22Rv1 (cell line): ENCODE data around the gene CRELD1.

ENCODE experiments used
- H3K27ac ChIP-seq: fragments of 450-650 bp; 2 replicates; pipeline ENCODE4 v1.5.1; 2017
- CTCF ChIP-seq: fragments of 450-650 bp; IDR thresholded peaks from 2 replicates; pipeline ENCODE4 v1.5.1; 2017; ENCODE audit warnings: mild to moderate bottlenecking
- ZFX ChIP-seq: fragments of 450-650 bp; IDR thresholded peaks from 2 replicates; pipeline ENCODE4 v1.6.1; 2017; ENCODE audit warnings: antibody characterized with exemption, borderline replicate concordance

The CRELD1 gene

DNA sequence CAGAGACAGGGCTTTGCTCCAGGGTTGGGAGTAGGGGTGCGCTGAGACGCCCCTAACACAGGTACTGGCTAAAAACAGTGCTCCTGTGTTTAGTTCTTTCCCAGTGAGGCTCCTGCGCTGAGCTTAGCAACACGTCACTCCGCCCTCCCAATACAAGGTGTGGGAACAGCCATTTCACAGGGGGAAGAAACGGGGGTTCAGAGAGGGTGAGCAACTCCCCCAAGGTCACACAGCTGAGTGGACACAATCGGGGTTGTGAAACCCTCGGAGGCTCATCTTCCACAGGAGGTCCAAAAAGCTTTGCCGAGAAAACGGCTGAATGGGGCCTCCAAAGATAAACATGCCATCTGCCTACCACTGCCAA, 17.9 kb downstream of the CRELD1 start:
- no peak for TF ChIP-seq CTCF
- no peak for TF ChIP-seq ZFX
- H3K27ac ChIP-seq, result peak overlapping the region; percentile 47

DNA sequence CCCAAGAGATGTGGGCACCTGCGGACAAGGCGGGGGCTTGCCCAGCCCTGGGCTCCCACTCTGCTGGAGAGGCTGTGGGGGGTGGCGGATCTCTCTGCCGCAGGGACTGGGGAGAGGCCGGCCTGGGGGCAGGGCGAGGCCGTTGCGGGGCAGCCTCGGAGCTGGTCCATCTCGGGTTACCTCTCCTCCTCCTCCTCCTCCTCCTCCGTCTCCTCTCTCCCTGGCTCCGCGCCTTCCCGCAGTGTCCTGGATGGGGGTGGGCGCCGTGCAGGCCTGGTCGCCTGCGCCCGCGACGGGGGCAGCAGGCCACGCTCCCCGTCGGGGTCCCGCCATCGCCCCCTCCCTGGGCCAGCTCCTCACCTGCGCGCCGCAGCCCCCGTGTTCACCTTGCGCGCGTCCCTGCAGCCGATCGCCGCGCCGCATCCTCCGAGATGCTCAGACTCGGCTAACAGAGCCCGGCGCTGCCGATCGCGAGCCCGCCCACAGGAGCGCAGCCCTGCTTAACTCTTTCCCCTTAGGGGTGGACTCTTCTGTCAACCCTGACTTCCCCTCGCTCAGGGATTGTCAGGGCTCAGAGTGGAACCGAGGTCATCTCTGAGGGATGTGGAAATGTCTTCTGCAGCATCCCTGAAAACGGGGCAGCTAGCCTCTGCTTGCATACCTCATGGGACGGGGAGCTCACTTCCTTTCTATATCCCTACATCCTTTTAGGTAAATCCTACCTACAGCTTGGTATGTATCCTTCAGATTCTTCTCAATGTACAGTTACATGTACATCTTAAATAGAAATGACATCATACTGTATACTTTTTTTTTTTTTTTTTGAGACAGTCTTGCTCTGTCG, 18.6 kb downstream of the CRELD1 start, which contains the start of gene PRRT3:
PRRT3 (minus strand) TSS at position 447 of the 844 bp plus-strand sequence. CDS start 2,293 bp downstream, outside the sequence.
- no peak for TF ChIP-seq CTCF
- TF ChIP-seq ZFX, result no peak
- H3K27ac ChIP-seq, result peak within 1 kb of the TSS; percentile 47

DNA sequence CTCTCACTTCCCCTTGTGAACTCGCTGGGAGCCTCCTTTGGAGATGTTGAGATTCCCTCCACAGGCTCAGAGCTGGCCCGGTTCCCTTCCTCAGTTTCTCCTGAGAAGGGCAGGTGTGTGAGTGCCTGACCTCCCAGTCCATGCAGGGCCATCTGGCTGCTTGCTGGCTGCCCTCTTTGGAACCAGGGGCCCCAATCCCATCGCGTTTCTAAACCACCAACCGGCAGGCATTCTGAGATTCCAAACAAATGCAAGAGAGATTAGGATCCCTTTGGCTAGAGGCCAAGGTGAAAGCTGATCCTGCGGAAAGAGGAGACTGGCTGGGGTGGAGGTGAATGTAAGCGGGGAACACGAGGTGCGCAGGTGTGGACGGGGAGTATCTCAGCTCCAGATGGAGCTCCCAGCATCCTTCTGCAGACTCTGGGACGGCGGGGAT, 21.5 kb downstream of the CRELD1 start:
- TF ChIP-seq CTCF (no peak), ZFX (no peak)
- H3K27ac ChIP-seq, result peak overlapping the region; percentile 40

DNA sequence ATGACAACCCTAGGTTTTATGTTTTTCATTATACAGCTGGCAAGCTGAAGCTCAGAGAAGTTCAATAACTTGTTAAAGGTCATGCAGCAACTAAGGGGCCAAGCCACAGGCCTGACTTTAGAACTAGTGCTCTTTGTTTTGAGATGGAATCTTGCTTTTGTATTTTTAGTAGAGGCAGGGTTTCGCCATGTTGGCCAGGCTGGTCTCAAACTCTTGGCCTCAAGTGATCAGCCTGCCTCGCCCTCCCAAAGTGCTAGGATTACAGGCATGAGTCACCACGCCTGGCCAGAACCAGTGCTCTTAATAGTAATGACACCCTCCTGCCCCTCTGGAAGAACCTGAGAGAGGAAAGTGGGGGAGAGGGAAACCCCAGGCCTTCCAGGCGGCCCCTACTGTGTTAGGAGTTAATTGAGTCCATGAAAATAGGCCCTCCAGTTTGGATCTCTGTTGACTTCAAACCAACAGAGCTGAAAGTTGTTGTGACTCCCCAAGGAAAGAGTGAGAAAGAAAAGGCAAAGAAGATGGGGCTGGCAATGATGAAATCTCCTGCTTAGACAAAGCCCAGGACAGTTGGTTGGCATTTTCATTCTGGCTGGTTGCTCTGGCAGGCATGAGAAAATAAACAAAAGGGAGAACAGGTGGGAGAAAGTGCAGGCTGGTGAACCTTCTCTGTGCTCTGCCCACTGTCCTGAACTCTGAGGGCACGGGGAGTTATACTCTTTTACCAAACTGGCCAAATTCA, 22.1 kb downstream of the CRELD1 start:
- TF ChIP-seq CTCF (no peak), ZFX (no peak)
- peak overlapping the region; percentile 40 for H3K27ac ChIP-seq

GRCh38 chr3:9957214-9957613, 23.6 kb downstream of the CRELD1 start:
- TF ChIP-seq ZFX (no peak), CTCF (no peak)
- no peak overlapping the region for H3K27ac ChIP-seq

DNA sequence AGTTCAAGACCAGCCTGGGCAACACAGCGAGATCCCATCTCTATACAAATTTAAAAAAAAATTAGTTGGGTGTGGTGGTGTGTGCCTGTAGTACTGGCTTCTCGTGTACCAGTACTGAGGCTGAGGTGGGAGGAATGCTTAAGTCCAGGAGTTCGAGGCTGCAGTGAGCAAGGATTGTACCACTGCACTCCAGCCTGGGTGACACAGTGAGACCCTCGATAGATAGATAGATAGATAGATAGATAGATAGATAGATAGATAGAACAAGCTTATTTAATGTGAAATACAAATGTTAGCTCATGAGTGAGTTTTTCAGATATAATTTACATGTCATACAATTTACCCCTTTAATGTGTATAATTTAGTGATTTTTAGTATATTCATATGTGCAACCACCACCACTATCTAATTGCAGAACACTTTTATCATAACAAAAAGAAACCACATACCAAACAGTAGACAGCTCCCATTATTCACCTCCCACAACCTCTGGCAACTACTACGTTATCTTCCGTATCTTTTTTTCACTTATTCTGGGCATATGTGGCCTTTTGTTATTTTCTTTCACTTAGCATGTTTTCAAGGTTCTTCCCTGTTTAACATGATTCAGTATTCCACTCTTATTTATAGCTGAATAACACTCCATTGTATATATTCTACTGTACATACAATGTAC, 31.7 kb downstream of the CRELD1 start:
- H3K27ac ChIP-seq, result no peak overlapping the region
- TF ChIP-seq CTCF (no peak), ZFX (no peak)
